K562 (cell line): Measurements from ENCODE around the gene ZDHHC14. TPM values are rescaled to one million over a fixed set of nuclear protein-coding genes. Genes with fewer than 3 reads are reported as not detected.

Experiments
- CREM ChIP-seq: IDR thresholded peaks from 2 replicates; pipeline ENCODE4 v1.6.1; 2014; ENCODE audit warnings: antibody characterized with exemption, low read depth
- DMBX1 ChIP-seq: fragments of 250-450 bp; sonication (Bioruptor Pico); IDR thresholded peaks from 2 replicates; pipeline ENCODE4 v1.8.0; 2022; ENCODE audit warnings: inconsistent platforms, mild to moderate bottlenecking, moderate library complexity, borderline replicate concordance
- EP400 ChIP-seq: fragments of 450-650 bp; IDR thresholded peaks from 2 replicates; pipeline ENCODE4 v1.6.1; 2017; ENCODE audit warnings: antibody characterized with exemption, mild to moderate bottlenecking, moderate library complexity
- GATAD2B ChIP-seq: fragments of 450-650 bp; IDR thresholded peaks from 2 replicates; pipeline ENCODE4 v1.6.1; 2017; ENCODE audit warnings: mild to moderate bottlenecking, borderline replicate concordance
- JUN ChIP-seq, 2 experiments: sonication (generic) in 1 of 2; formaldehyde crosslinking in 1 of 2; IDR thresholded peaks; 2 replicates each; pipeline versions ENCODE4 v1.6.1 to v1.8.0; 2012 to 2022; ENCODE audit warnings: borderline replicate concordance in 2 of 2, mild to moderate bottlenecking in 2 of 2, improper control_type of control experiment in 1 of 2, low read depth in 1 of 2, low read length in 1 of 2, missing genetic modification reagents in 1 of 2
- KDM1A ChIP-seq, 2 experiments: fragments of 450-650 bp; IDR thresholded peaks; 2 replicates each; pipeline ENCODE4 v1.6.1; 2016; ENCODE audit warnings: mild to moderate bottlenecking in 2 of 2
- MAZ ChIP-seq, 2 experiments: fragments of 450-650 bp in 1 of 2; sonication (generic) in 1 of 2; formaldehyde crosslinking; IDR thresholded peaks in 1 of 2; conservative IDR thresholded peaks in 1 of 2; 2 replicates each; pipeline versions ENCODE4 v1.4.0 to v1.5.0; 2020; ENCODE audit warnings: mild to moderate bottlenecking in 1 of 2, missing genetic modification reagents in 1 of 2
- MBD2 ChIP-seq: sonication (generic); IDR thresholded peaks from 2 replicates; pipeline ENCODE4 v1.6.1; 2016; ENCODE audit warnings: low read depth, borderline replicate concordance
- MXD1 ChIP-seq: fragments of 250-450 bp; sonication (Bioruptor Pico); IDR thresholded peaks from 2 replicates; pipeline ENCODE4 v1.8.0; 2021; ENCODE audit warnings: borderline replicate concordance, mild to moderate bottlenecking, moderate library complexity; ENCODE audit not compliant: poor library complexity, severe bottlenecking
- NCOA4 ChIP-seq: fragments of 450-650 bp; IDR thresholded peaks from 2 replicates; pipeline ENCODE4 v1.6.1; 2018; ENCODE audit warnings: mild to moderate bottlenecking; ENCODE audit not compliant: partially characterized antibody
- NEUROD1 ChIP-seq: fragments of 150-350 bp; IDR thresholded peaks from 2 replicates; pipeline ENCODE4 v1.6.1; 2014; ENCODE audit warnings: borderline replicate concordance, low read length, low read depth; ENCODE audit not compliant: partially characterized antibody
- NR2C2 ChIP-seq, 2 experiments: fragments of 200-800 bp in 1 of 2; sonication (Bioruptor generic) in 1 of 2; sonication (generic) in 1 of 2; formaldehyde crosslinking in 1 of 2; IDR thresholded peaks; 2 replicates each; pipeline versions ENCODE4 v1.6.1 to v1.8.0; 2016 to 2022; ENCODE audit warnings: mild to moderate bottlenecking in 1 of 2, missing compliant biosample characterization in 1 of 2, missing genetic modification characterization in 1 of 2, missing genetic modification reagents in 1 of 2
- SMARCA4 ChIP-seq: fragments of 450-650 bp; IDR thresholded peaks from 2 replicates; pipeline ENCODE4 v1.6.1; 2016
- SMC3 ChIP-seq: conservative IDR thresholded peaks from 2 replicates; pipeline ENCODE4 v1.6.1; 2011; ENCODE audit warnings: low read depth, low read length, improper control_type of control experiment; ENCODE audit not compliant: insufficient read depth
- STAT5A ChIP-seq: IDR thresholded peaks from 2 replicates; pipeline ENCODE4 v1.6.1; 2012; ENCODE audit warnings: low read length, inconsistent platforms, borderline replicate concordance
- ZBTB34 ChIP-seq: fragments of 250-450 bp; sonication (Bioruptor Pico); IDR thresholded peaks from 2 replicates; pipeline ENCODE4 v1.8.0; 2021; ENCODE audit warnings: mild to moderate bottlenecking, moderate library complexity
- ZBTB8A ChIP-seq: fragments of 450-650 bp; IDR thresholded peaks from 2 replicates; pipeline ENCODE4 v1.6.1; 2018; ENCODE audit warnings: mild to moderate bottlenecking, moderate library complexity; ENCODE audit not compliant: partially characterized antibody
- ZKSCAN8 ChIP-seq: fragments of 200-800 bp; sonication (Bioruptor generic); IDR thresholded peaks from 2 replicates; pipeline ENCODE4 v1.6.1; 2016; ENCODE audit warnings: missing genetic modification characterization, missing compliant biosample characterization
- ZNF274 ChIP-seq: IDR thresholded peaks from 2 replicates; pipeline ENCODE4 v1.6.1; 2011; ENCODE audit warnings: low read depth, mild to moderate bottlenecking, low read length, moderate library complexity, borderline replicate concordance
- ZNF584 ChIP-seq: fragments of 200-800 bp; sonication (Bioruptor generic); IDR thresholded peaks from 2 replicates; pipeline ENCODE4 v1.6.1; 2016; ENCODE audit warnings: low read depth, mild to moderate bottlenecking, missing genetic modification characterization, missing compliant biosample characterization
- ZNF766 ChIP-seq: fragments of 200-800 bp; sonication (Bioruptor generic); conservative IDR thresholded peaks from 2 replicates; pipeline ENCODE4 v1.6.1; 2016; ENCODE audit warnings: missing genetic modification characterization, missing compliant biosample characterization
- polyA plus RNA-seq, 8 experiments: library from polyadenylated mRNA; depleted of rRNA in 4 of 8; stranded (reverse) in 5 of 8; unstranded in 3 of 8; fragments of >200 nt; fragmentation: Nextera tagmentation in 2 of 8; fragmentation: Illumina TruSeq in 1 of 8; extraction: Ambion mirVana in 2 of 8; extraction: Trizol in 1 of 8; gene quantifications; 2 replicates each; pipeline versions ENCODE4 v1.2.1 to v1.2.3, GENCODE V29; 2011 to 2014; ENCODE audit warnings: inconsistent platforms in 1 of 8, missing spikeins in 1 of 8
- total RNA-seq, 7 experiments: library from RNA; depleted of rRNA in 6 of 7; stranded (reverse); fragments of >200 nt in 6 of 7; fragmentation: Illumina TruSeq in 2 of 7; extraction: Trizol in 2 of 7; gene quantifications; 2 replicates each; pipeline versions ENCODE4 v1.2.1 to v1.2.3, GENCODE V29; 2011 to 2021; ENCODE audit warnings: low replicate concordance in 1 of 7
- TF ChIP-seq, protein P1 (sequence below), 2 experiments: fragments of 450-650 bp in 1 of 2; sonication (generic) in 1 of 2; formaldehyde crosslinking in 1 of 2; IDR thresholded peaks in 1 of 2; conservative IDR thresholded peaks in 1 of 2; 2 replicates each; pipeline versions ENCODE4 v1.6.1 to v1.8.1; 2016 to 2023; ENCODE audit warnings: mild to moderate bottlenecking in 2 of 2, moderate library complexity in 2 of 2, inconsistent platforms in 1 of 2, missing genetic modification reagents in 1 of 2

Gene ZDHHC14
- total and polyA plus RNA-seq, 9 of the 15 experiments (the other 6 are each of a cell fraction or from before 2014, with no cell fraction given): 0.92 to 23.1 (median 13.8) TPM

DNA sequence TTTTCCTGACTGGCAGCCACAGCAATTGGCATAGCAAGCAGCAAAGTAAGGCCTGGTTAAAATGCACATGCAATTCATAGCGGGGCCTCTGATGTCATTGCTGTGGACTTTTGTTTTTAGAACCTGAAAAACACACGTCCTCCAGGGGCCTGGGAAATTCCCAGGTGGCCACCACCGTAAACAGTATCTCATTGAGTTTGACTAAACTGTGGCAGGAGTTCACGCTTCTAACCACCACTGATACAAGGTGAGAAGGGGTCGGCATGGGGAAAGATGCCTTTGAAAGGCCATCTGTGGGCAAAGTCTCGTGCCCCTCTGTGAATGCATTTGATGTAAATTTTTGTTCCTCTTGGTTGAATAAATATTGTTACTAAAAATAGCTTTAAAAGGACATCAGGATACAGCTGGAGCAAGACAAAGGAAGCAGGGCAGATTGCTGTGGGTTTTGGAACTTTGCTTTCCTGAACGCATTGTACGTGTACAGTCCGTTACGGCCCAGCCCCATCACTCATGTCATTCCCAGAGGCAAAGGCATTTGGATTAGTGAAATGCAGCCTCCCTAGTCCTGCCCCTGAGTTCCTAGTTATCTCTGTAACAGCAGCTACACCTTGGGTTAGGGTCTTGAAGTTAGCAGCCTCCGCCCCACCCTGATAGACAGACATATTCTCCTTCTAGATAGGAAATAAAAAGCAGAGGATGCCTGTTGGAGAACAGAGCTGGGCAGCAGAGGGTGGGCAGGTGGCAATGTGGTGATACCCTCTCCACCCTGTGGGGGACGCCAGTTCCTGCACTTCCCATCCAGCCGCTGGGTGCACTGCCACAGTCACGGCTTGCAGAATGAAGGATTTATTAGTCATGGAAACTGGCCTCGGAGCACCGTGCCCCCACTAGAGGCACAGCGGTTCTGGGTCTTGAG lies 80.3 kb downstream of the ZDHHC14 start (continued):
- TF ChIP-seq MAZ (CRISPR knock-in tag; conservative IDR thresholded peaks at IDR 0.05 in 1 of 2, IDR thresholded peaks at IDR 0.05 in 1 of 2) (peak in 1 of 2 experiments; percentile 83; a peak in 2 of 4 replicates), GATAD2B (peak; percentile 82), NEUROD1 (peak; percentile 39), KDM1A (IDR thresholded peaks at IDR 0.05) (peak; percentile 68 to 75), CREM (0 out of 2 replicates have a peak, but pooled peaks have one; percentile 50), SMC3 (peak; percentile 48), ZBTB34 (CRISPR knock-in tag) (no peak), JUN (IDR thresholded peaks at IDR 0.05; ENCODE audit: borderline replicate concordance, low read depth, low read length) (0 out of 2 replicates have a peak, but pooled peaks have one; percentile 8), JUN (CRISPR knock-in tag; IDR thresholded peaks at IDR 0.05; ENCODE audit: borderline replicate concordance) (no peak), ZBTB8A (no peak), DMBX1 (CRISPR knock-in tag) (0 out of 2 replicates have a peak, but pooled peaks have one; percentile 45), ZNF274 (peak; percentile 35; the same call in 1 of the 2 replicates), ZNF766 (CRISPR knock-in tag) (0 out of 2 replicates have a peak, but pooled peaks have one; percentile 21), ZNF584 (CRISPR knock-in tag) (0 out of 2 replicates have a peak, but pooled peaks have one; percentile 60), MXD1 (CRISPR knock-in tag) (peak; percentile 6), NR2C2 (CRISPR knock-in tag; IDR thresholded peaks at IDR 0.05) (0 out of 2 replicates have a peak, but pooled peaks have one; percentile 48), NR2C2 (tag; IDR thresholded peaks at IDR 0.05) (no peak; the same call in 1 of the 2 replicates), EP400 (0 out of 2 replicates have a peak, but pooled peaks have one; percentile 22), MBD2 (0 out of 2 replicates have a peak, but pooled peaks have one; percentile 38), NCOA4 (no peak), STAT5A (peak; percentile 66), SMARCA4 (peak; percentile 62), ZKSCAN8 (CRISPR knock-in tag) (0 out of 2 replicates have a peak, but pooled peaks have one; percentile 43)
- TF ChIP-seq, protein P1, sequence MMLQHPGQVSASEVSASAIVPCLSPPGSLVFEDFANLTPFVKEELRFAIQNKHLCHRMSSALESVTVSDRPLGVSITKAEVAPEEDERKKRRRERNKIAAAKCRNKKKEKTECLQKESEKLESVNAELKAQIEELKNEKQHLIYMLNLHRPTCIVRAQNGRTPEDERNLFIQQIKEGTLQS (IDR thresholded peaks at IDR 0.05): peak; percentile 19; the same call in 1 of the 2 replicates
- TF ChIP-seq, protein P1 (CRISPR knock-in tag; conservative IDR thresholded peaks at IDR 0.05): no peak
